Smooth muscle cell (in vitro differentiated cells): Measurements from ENCODE around the gene ZFY. TPM values are rescaled to one million over a fixed set of nuclear protein-coding genes. Genes with fewer than 3 reads are reported as not detected.
"Not testable (repeated sequence)": the region's sequence is repeated elsewhere in the genome, so short reads cannot be mapped to it uniquely, and the experiment has no call there.

Source experiments
- DNase-seq: peaks from one replicate; lab custom pipeline; 2025; ENCODE audit not compliant: unreplicated experiment; lab: John Stamatoyannopoulos, UW
- H2AFZ ChIP-seq: fragments of 200-600 bp; sonication (generic); 2 replicates; pipeline ENCODE4 v1.6.0; 2016; ENCODE audit warnings: antibody characterized with exemption, low read depth, mild to moderate bottlenecking
- H3F3A ChIP-seq: fragments of 200-600 bp; sonication (generic); 2 replicates; pipeline ENCODE4 v1.6.0; 2017; ENCODE audit warnings: antibody characterized with exemption, low read depth
- H3K27ac ChIP-seq: fragments of 200-600 bp; sonication (generic); 2 replicates; pipeline ENCODE4 v1.5.1; 2016; ENCODE audit warnings: low read depth, mild to moderate bottlenecking
- H3K27me3 ChIP-seq: fragments of 200-600 bp; sonication (generic); 2 replicates; pipeline ENCODE4 v1.6.1; 2016; ENCODE audit warnings: low read depth, mild to moderate bottlenecking
- H3K36me3 ChIP-seq: fragments of 200-600 bp; sonication (generic); 2 replicates; pipeline ENCODE4 v1.5.1; 2016; ENCODE audit warnings: low read depth
- H3K4me1 ChIP-seq: fragments of 200-600 bp; sonication (generic); 2 replicates; pipeline ENCODE4 v1.5.1; 2016; ENCODE audit warnings: low read depth
- H3K4me2 ChIP-seq: fragments of 200-600 bp; sonication (generic); 2 replicates; pipeline ENCODE4 v1.6.0; 2016; ENCODE audit warnings: mild to moderate bottlenecking
- H3K4me3 ChIP-seq: fragments of 200-600 bp; sonication (generic); 2 replicates; pipeline ENCODE4 v1.5.1; 2016; ENCODE audit warnings: mild to moderate bottlenecking
- H3K79me2 ChIP-seq: fragments of 200-600 bp; sonication (generic); 2 replicates; pipeline ENCODE4 v1.6.0; 2016; ENCODE audit warnings: low read depth, mild to moderate bottlenecking
- H3K9ac ChIP-seq: fragments of 200-600 bp; sonication (generic); 2 replicates; pipeline ENCODE4 v1.6.0; 2016; ENCODE audit warnings: low read depth
- H3K9me3 ChIP-seq: fragments of 200-600 bp; sonication (generic); replicated peaks from 2 replicates; pipeline ENCODE4 v1.5.1; 2016; ENCODE audit warnings: low read depth
- H4K20me1 ChIP-seq: fragments of 200-600 bp; sonication (generic); 2 replicates; pipeline ENCODE4 v1.6.0; 2016; ENCODE audit warnings: low read depth
- CTCF ChIP-seq: fragments of 200-600 bp; sonication (generic); IDR thresholded peaks from 2 replicates; pipeline ENCODE4 v1.5.1; 2017; ENCODE audit warnings: borderline replicate concordance, mild to moderate bottlenecking, antibody characterized with exemption; ENCODE audit not compliant: insufficient read depth, poor library complexity, severe bottlenecking
- WGBS: methylation state at CpG from one replicate; pipeline ENCODE4 v1.1.7; 2016; ENCODE audit warnings: low lambda C conversion rate; 5-methylcytosine and 5-hydroxymethylcytosine counted together
- polyA plus RNA-seq: library from polyadenylated mRNA; unstranded; fragments of >200 nt; fragmentation: Nextera tagmentation; extraction: Ambion mirVana; gene quantifications from 2 replicates; pipeline ENCODE4 v1.2.1, GENCODE V29; 2016
- total RNA-seq: library from RNA; depleted of rRNA; stranded (reverse); fragments of >200 nt; gene quantifications from 2 replicates; pipeline ENCODE4 v1.2.3, GENCODE V29; 2014

Gene ZFY
- total and polyA plus RNA-seq, 2 experiments from 2014 or later: not detected

- Histone ChIP-seq H3K36me3 (no peaks in the 10 kb centered on the region), H3K4me3 (no peak overlapping the region), H3K9me3 (no peaks in the 10 kb centered on the region), H4K20me1 (no peaks in the 10 kb centered on the region), H3K27ac (no peak overlapping the region), H3F3A (no peaks in the 10 kb centered on the region), H3K27me3 (no peaks in the 10 kb centered on the region), H3K4me2 (no peak overlapping the region), H2AFZ (no peak overlapping the region), H3K4me1 (no peaks in the 10 kb centered on the region), H3K9ac (no peak overlapping the region), H3K79me2 (no peaks in the 10 kb centered on the region)
- no peak for TF ChIP-seq CTCF
- DNase-seq: no peak
- no CpG with 5 or more reads among the region's 5 CpGs for WGBS
These were observed 49.3 kb downstream of the ZFY start for GRCh38 chrY:2984491-2984890.

GRCh38 chrY:2987178-2987577, 52.0 kb downstream of the ZFY start:
- not testable (repeated sequence) for H3K27ac ChIP-seq, H3K4me3 ChIP-seq, H3K4me1 ChIP-seq, H3F3A ChIP-seq, H3K9ac ChIP-seq, H4K20me1 ChIP-seq, DNase-seq, H3K9me3 ChIP-seq, H2AFZ ChIP-seq, H3K4me2 ChIP-seq, H3K79me2 ChIP-seq, H3K36me3 ChIP-seq, H3K27me3 ChIP-seq
- WGBS: no CpG with 5 or more reads among the region's 8 CpGs

GRCh38 chrY:2997369-2997768, 62.2 kb downstream of the ZFY start:
- H3K79me2 ChIP-seq, H3K36me3 ChIP-seq, H3K4me2 ChIP-seq, H2AFZ ChIP-seq, H3K9me3 ChIP-seq, H3F3A ChIP-seq, H4K20me1 ChIP-seq, H3K27ac ChIP-seq, H3K4me1 ChIP-seq, H3K9ac ChIP-seq, DNase-seq, H3K4me3 ChIP-seq, H3K27me3 ChIP-seq: not testable (repeated sequence)
- WGBS: no CpG with 5 or more reads among the region's 14 CpGs

GRCh38 chrY:3002190-3002589, 67.0 kb downstream of the ZFY start:
- Histone ChIP-seq H2AFZ (no peak overlapping the region), H3K4me3 (no peak overlapping the region), H3F3A (no peaks in the 10 kb centered on the region), H4K20me1 (no peaks in the 10 kb centered on the region), H3K4me1 (no peaks in the 10 kb centered on the region), H3K36me3 (no peaks in the 10 kb centered on the region), H3K4me2 (no peak overlapping the region), H3K9ac (no peak overlapping the region), H3K79me2 (no peaks in the 10 kb centered on the region), H3K9me3 (no peaks in the 10 kb centered on the region), H3K27me3 (no peaks in the 10 kb centered on the region), H3K27ac (no peak overlapping the region)
- TF ChIP-seq CTCF: no peak
- DNase-seq: no peak
